Parathyroid adenoma (tissue), 2 donors: ENCODE measurements around the gene PIEZO1.

Experiments used
- H2AFZ ChIP-seq: fragments of 300-600 bp; sonication (generic); one replicate; pipeline ENCODE4 v1.7.0; 2017; ENCODE audit warnings: antibody characterized with exemption, mild to moderate bottlenecking
- H3K27ac ChIP-seq: fragments of 300-600 bp; sonication (generic); one replicate; pipeline ENCODE4 v1.7.0; 2017
- H3K27me3 ChIP-seq: fragments of 300-600 bp; sonication (generic); one replicate; pipeline ENCODE4 v1.7.0; 2017; ENCODE audit warnings: low read length; ENCODE audit not compliant: control insufficient read depth, insufficient read depth
- H3K36me3 ChIP-seq: fragments of 300-600 bp; sonication (generic); one replicate; pipeline ENCODE4 v1.7.0; 2017; ENCODE audit warnings: low read length; ENCODE audit not compliant: control insufficient read depth, insufficient read depth
- H3K4me1 ChIP-seq: fragments of 300-600 bp; sonication (generic); one replicate; pipeline ENCODE4 v1.7.0; 2017; ENCODE audit warnings: control low read depth
- H3K4me2 ChIP-seq: fragments of 300-600 bp; sonication (generic); one replicate; pipeline ENCODE4 v1.7.0; 2017; ENCODE audit warnings: low read length
- H3K4me3 ChIP-seq: fragments of 300-600 bp; sonication (generic); one replicate; pipeline ENCODE4 v1.7.0; 2017; ENCODE audit warnings: low read depth, low read length
- H3K79me2 ChIP-seq: fragments of 300-600 bp; sonication (generic); one replicate; pipeline ENCODE4 v1.7.0; 2017; ENCODE audit warnings: control low read depth
- H3K9ac ChIP-seq: fragments of 300-600 bp; sonication (generic); one replicate; pipeline ENCODE4 v1.7.0; 2017; ENCODE audit warnings: mild to moderate bottlenecking
- H3K9me3 ChIP-seq: fragments of 300-600 bp; sonication (generic); one replicate; pipeline ENCODE4 v1.7.0; 2017; ENCODE audit warnings: low read length; ENCODE audit not compliant: control insufficient read depth
- TF ChIP-seq, protein P1 (sequence below): fragments of 300-600 bp; sonication (generic); IDR thresholded peaks from one replicate; pipeline ENCODE4 v1.7.0; 2017; ENCODE audit warnings: antibody characterized with exemption, mild to moderate bottlenecking
- donor health status: primary hyperparathyroidism.

Gene PIEZO1

GRCh38 chr16:88752386-88753002, 32.5 kb downstream of the PIEZO1 start:
- Histone ChIP-seq H3K4me1 (no peaks in the 10 kb centered on the region), H3K4me3 (no peak overlapping the region)
- TF ChIP-seq, protein P1, sequence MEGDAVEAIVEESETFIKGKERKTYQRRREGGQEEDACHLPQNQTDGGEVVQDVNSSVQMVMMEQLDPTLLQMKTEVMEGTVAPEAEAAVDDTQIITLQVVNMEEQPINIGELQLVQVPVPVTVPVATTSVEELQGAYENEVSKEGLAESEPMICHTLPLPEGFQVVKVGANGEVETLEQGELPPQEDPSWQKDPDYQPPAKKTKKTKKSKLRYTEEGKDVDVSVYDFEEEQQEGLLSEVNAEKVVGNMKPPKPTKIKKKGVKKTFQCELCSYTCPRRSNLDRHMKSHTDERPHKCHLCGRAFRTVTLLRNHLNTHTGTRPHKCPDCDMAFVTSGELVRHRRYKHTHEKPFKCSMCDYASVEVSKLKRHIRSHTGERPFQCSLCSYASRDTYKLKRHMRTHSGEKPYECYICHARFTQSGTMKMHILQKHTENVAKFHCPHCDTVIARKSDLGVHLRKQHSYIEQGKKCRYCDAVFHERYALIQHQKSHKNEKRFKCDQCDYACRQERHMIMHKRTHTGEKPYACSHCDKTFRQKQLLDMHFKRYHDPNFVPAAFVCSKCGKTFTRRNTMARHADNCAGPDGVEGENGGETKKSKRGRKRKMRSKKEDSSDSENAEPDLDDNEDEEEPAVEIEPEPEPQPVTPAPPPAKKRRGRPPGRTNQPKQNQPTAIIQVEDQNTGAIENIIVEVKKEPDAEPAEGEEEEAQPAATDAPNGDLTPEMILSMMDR = no peak

DNA sequence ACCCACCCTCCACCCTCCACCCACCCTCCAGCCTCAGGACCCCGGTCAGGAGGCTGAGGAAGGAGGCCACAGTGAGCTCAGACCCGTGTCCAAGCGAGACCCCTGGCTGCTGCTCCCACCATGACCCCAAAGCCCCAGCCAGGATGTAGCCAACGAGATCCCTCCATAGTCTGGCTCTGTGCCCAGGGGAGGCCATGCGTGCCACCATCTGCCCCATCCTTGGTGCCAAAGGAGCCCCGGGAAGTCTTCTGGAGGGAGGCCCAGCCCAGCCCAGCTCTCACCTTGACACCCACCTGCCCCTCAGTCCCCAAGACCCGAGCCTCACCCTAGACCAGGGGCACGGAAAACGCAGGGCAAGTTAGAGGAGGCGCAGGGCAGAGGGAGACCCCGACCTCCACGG, 34.2 kb downstream of the PIEZO1 start:
- TF ChIP-seq, protein P1 = no peak
- H3K27ac ChIP-seq = no peak overlapping the region
- H3K4me2 ChIP-seq = no peak overlapping the region
- no peak overlapping the region for H3K4me3 ChIP-seq
- H2AFZ ChIP-seq = no peak overlapping the region
- H3K79me2 ChIP-seq = no peaks in the 10 kb centered on the region
- H3K36me3 ChIP-seq = no peaks in the 10 kb centered on the region
- H3K9me3 ChIP-seq = no peaks in the 10 kb centered on the region
- H3K4me1 ChIP-seq = no peaks in the 10 kb centered on the region
- H3K9ac ChIP-seq = no peak overlapping the region
- H3K27me3 ChIP-seq = no peaks in the 10 kb centered on the region

More at GRCh38 chr16:88752386-88753002, 32.5 kb downstream of the PIEZO1 start:
- H3K4me2 ChIP-seq = no peak overlapping the region
- H3K79me2 ChIP-seq = no peaks in the 10 kb centered on the region
- no peak overlapping the region for H2AFZ ChIP-seq
- H3K36me3 ChIP-seq = no peaks in the 10 kb centered on the region
- H3K9ac ChIP-seq = no peak overlapping the region
- no peaks in the 10 kb centered on the region for H3K9me3 ChIP-seq
- H3K27me3 ChIP-seq = no peaks in the 10 kb centered on the region
- no peak overlapping the region for H3K27ac ChIP-seq

DNA sequence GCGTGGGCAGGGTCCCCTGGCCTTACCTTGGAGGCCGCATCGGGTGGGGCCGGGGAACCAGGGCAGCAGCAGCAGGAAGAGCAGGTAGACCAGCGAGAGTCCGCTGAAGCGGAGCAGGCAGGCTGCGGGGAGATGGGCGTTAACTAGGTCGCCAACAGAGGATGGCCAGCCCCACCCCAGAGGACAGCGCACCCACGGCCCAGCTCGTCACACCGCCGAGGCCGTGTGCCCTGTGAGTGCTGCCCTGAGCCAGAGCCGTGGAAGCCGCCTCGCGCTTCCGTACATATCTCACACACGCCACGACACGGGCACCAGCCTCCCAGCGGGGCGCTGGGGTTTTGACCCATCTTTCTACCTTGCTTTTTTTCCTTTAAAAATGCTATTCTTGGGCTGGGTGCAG, 35.7 kb downstream of the PIEZO1 start:
- TF ChIP-seq, protein P1 = no peak
- no peaks in the 10 kb centered on the region for H3K27me3 ChIP-seq
- no peaks in the 10 kb centered on the region for H3K9me3 ChIP-seq
- no peak overlapping the region for H3K4me2 ChIP-seq
- no peaks in the 10 kb centered on the region for H3K79me2 ChIP-seq
- H2AFZ ChIP-seq = no peak overlapping the region
- no peaks in the 10 kb centered on the region for H3K36me3 ChIP-seq
- H3K4me3 ChIP-seq = no peak overlapping the region
- H3K9ac ChIP-seq = no peak overlapping the region
- H3K4me1 ChIP-seq = no peaks in the 10 kb centered on the region
- no peak overlapping the region for H3K27ac ChIP-seq

DNA sequence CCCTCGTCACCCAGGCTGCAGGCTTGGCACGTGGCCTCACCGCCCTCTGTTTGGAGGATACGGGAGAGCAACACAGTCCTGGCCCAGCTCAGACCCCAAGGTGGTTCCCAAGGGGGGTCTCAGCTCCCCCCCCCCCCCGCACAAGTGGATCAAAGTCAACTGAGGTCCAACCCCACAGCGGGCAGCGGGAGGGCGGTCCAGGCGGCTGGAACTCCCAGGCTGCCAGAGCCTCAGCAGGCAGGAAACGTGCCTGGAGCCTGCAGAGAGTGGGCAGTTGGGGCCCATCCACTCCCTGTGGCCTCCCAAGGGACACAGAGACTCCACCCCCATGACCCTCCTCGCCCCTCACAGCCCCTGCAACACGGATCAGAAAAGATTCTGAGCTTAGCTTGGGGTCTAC, 36.7 kb downstream of the PIEZO1 start:
- H2AFZ ChIP-seq = no peak overlapping the region
- TF ChIP-seq, protein P1 = no peak
- no peaks in the 10 kb centered on the region for H3K4me1 ChIP-seq
- no peaks in the 10 kb centered on the region for H3K27me3 ChIP-seq
- H3K9me3 ChIP-seq = no peaks in the 10 kb centered on the region
- H3K79me2 ChIP-seq = no peaks in the 10 kb centered on the region
- no peak overlapping the region for H3K4me2 ChIP-seq
- no peak overlapping the region for H3K27ac ChIP-seq
- H3K9ac ChIP-seq = no peak overlapping the region
- no peaks in the 10 kb centered on the region for H3K36me3 ChIP-seq
- H3K4me3 ChIP-seq = no peak overlapping the region
